GM21529 (cell line): Measurements from ENCODE around the gene IL12RB1.
"Not testable (repeated sequence)": the region's sequence is repeated elsewhere in the genome, so short reads cannot be mapped to it uniquely, and the experiment has no call there.

Source experiments
- ATAC-seq: cut with Tn5 transposase; IDR thresholded peaks from one replicate; pipeline ENCODE4 v1.9.1; 2021; ENCODE audit not compliant: unreplicated experiment

The IL12RB1 gene

DNA sequence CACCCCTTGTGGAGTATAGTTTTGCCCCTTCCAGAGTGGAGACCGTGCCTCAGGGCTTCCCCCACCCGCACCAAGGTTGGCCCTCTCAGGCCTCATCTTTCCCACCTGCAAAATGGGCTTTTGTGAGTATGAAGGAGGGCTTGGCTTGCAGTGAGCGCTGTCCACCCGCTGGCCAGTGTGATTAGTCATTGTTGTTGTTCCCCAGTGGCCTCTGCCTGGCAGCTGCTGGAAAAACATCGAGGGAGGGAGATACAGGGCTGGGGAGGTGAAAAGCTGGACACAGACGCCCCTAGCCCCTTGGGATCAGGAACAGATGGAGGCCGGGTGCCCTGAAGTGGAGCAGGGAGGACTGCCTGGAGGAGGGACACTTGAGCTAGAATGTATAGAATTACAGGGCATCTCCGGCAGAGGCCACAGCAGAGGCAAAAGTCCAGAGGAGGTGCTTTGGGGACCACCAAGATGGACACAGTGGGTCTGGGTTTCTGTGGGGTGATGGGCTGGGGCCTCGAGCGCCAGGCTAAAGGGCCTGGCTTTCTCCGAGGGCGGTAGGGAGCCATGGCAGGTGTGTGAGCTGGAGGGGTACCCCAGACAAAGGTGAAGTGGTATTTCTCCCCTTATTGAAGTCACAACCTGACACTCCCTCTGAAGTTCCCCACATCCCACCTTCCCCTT, 3.9 kb upstream of the IL12RB1 start:
- ATAC-seq: no peak

DNA sequence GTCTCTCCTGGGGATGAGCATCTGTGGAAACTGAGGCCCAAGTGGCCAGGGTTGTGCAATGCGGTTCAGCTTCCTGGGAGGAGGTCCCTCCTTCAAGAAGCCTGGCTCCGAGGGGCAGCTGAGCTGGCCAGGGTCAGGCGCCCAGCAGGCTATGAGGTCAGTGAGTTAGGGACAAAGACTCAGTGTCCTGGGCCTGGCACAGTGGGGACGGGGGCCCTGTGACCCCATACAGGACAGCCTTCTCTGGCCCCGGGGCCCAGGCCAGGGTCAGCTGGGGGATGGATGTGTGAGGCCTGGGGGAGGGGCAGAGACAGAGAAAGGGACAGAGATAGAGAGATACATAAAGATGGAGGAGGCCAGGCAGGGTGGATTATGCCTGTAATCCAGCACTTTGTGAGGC, 3.0 kb upstream of the IL12RB1 start:
- no peak for ATAC-seq

DNA sequence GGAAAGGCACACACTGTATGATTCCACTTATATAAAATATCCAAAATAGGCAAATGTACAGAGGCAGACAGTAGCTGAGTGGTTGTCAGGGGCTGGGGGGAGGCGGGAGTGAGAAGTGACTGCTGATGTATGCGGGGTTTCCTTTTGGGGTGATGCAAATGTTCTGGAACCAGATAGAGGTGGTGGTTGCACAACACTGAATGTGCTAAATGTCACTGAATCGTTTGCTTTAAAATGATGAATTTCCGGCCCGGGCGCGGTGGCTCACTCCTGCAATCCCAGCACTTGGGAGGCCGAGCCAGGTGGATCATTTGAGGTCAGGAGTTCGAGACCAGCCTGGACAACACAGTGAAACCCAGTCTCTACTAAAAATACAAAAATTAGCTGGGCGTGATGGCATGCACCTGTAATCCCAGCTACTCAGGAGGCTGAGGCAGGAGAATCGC, 2.4 kb upstream of the IL12RB1 start:
- ATAC-seq: not testable (repeated sequence)

DNA sequence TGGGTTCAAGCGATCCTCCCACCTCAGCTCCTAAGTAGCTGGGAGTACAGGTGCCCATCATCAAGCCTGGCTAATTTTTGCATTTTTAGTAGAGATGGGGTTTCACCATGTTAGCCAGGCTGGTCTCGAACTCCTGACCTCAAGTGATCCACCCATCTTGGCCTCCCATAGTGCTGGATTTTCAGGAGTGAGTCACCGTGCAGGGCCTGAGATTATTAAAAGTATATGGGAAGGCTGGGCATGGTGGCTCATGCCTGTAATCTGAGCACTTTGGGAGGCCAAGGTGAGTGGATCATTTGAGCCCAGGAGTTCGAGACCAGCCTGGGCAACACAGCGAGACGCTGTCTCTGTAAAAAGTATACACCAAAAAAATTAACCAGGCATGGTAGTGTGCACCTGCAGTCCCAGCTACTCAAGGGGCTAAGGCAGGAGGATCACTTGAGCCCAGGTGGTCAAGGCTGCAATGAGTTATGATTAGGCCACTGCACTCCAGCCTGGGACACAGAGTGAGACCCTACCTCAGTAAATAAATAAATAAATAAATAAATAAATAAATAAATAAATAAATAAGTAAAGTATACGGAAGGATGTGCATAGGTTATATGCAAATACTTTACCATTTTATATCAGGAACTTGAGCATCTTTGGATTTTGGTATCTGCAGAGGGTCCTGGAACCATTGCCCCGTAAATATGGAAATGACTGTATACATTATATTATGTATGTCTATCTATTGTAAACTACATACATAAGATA, 854 bp downstream of the IL12RB1 start:
- ATAC-seq: no peak

DNA sequence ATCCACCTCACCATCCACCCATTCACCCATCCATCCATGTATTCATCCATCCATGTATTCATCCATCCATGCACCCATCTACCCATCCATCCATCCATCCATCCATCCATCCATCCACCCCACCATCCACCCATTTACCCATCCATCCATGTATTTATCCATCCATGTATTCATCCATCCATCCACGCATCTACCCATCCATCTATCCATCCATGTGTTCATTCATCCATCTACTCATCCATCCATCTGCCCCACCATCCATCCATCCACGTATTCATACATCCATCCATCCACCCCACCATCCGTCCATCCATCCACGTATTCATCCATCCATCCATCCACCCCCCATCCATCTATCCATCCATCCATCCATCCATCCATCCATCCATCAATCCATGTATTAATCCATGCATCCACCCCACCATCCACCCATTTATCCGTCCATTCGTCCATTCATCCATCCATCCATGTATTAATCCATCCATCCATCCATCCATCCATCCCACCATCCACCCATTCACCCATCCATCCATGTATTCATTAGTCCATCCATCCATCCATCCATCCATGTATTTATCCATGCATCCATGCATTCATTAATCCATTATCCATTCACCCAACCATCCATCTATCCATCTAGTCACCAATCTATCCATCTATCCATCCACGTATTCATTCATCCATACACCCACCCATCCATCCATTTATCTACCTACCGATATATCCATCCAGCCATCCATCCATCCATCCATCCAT, 2.6 kb downstream of the IL12RB1 start:
- no peak for ATAC-seq

DNA sequence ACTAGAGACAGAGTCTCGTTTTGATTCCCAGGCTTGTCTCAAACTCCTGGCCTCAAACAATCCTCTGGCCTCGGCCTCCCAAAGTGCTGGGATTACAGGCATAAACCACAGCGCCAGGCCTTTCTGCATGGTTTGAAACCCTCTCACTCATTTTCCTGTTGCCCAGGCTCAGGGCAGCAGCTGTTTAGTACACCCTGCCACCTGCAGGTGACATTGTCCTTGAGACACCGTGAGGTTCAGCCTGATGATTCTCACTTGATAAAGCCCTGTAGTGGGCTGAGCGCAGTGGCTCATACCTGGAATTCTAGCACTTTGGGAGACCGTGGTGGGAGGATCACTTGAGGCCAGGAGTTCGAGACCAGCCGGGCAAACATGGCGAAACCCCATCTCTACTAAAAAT, 12.5 kb downstream of the IL12RB1 start:
- no peak for ATAC-seq

DNA sequence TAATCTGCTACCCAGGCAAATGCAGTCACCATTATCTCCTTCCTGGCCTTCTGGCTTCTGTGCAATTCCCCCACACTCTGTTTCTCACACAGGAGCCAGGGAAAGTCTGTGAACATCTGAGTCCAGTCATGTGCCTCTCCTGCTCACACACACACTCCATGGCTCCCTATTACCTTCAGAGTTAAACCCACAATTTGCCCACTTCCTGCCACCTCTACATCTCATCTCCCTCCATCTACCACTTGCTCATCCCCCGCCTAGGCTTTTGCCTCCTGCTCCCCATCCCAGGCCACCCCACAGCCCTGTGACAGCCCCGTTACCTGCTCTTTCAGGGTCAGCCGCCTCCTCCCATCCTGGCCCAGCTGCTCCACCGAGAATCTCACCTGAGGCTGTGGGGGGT, 13.5 kb downstream of the IL12RB1 start:
- ATAC-seq: no peak

DNA sequence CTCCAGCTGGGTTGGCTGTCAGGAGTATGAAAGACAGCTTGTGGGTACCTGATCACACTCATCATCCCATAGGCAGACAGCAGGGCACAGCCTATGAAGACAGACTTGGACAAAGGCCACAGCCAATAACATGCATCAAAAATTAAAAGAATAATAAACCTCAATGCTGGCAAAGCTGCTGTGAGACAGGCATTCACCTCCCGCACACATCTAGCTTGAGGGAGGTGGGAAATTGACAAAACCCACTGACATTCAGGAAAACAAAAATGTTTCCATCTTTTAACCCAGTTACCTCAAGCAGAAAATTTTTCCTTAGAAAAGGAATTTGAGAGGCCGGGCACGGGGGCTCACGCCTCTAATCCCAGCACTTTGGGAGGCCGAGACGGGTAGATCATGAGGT, 14.4 kb downstream of the IL12RB1 start:
- ATAC-seq: no peak

DNA sequence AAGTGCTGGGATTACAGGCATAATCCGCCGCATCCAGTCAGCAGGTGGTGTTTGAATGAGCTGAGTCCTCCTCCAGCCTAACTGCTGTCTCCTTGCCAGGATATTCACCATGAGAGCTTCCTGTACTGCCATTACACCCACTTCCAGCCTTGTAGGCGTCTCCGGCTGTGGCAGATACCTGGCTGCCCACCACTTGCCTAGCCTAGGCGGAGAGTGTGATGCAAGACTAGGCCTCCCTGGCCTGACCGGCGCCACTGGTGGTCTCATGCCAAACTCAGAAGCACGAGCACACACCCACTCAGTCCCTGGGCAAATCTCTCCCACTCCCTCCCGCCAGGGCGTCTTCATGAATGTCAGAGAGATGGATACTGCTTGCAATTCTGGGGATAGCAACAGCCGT, 16.6 kb downstream of the IL12RB1 start:
- no peak for ATAC-seq

DNA sequence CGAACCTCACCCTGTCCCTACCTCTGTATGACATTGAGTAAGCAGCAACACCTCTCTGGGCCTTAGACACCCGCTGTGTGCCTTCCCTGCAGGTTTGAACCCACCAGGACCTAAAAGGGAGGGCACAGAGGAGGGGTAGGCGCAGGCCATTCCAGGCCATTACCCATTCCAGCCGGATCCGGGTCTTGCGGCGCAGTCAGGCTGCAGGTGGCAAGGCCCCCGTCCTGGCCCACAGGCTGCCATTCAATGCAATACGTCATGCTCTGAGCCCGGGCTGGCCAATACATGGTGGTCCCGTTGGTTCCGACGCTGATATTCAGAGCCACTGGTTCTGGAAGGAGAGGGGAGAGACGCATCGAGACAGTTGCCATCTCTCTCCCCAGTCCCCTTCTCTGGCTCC, 17.4 kb downstream of the IL12RB1 start:
- ATAC-seq: no peak

DNA sequence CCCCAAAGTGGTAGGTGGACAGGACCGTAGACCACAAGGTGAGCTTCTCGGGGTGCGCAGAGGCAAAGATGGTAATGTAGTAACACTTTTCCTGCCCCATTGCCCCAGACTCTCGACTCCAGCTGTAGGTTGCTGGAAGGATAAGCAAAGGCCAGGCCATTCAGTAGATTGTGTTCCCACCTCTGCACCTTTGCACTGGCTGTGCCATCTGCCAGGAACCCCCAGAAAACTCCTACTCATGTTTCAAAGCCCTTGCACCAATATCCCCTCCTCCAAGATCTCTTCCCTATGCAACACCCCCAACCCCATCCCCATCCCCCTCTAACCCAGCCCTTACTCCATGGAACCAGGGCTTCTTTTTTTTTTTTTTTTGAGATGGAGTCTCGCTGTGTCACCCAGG, 18.3 kb downstream of the IL12RB1 start:
- ATAC-seq: no peak

DNA sequence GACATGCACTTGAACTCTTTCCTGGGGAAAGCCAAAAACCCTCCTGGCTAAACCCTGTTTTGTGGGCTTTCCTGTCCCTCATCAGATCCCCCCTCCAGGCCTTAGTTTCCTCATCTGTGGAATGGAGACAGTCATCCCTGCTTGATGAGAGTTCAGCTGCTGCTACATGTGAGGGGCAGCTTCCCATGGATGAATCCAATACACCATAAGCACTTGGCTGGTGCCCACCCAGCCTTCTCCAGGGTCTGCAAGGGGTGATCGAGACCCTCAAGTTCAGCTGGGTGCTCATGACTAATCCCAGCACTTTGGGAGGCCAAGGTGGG, 21.6 kb downstream of the IL12RB1 start:
- ATAC-seq: no peak

DNA sequence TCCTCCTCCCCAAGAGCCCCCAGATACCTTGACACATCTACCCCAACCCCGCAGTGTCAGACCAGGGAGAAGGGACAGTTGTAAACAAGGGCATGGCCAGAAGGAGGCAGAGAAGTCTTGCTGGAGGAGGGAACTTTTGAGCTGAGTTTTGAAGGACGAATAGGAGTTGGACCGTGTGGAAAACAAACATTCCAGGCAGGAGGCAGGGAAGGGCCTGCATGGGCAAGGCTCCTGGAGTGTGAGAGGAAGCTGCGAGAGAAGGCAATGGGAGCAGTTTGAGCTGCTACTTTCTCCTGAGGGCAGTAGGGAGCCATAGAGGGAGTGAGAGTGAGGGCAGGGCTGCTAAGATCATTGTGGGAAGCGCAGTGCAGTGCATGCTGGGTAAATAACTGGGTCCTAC, 23.3 kb downstream of the IL12RB1 start:
- ATAC-seq: no peak

DNA sequence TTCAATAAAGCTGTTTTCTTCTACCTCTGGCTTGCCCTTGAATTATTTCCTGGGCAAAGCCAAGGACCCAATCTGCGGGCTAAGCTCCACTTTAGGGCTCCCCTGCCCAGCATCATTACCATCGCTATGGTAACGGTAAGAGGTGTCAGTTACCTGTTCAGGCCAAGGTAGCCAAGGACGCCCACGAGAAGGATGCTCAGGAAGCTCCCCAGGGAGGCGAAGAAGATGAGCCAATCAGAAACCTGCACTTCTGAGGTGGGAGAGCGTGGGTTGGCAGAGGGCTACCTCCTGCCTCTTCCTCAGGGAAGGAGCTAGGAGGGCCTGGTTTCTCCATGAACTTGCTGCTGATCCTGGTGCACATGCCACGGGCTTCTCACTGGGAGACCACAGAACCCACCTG, 24.7 kb downstream of the IL12RB1 start:
- ATAC-seq: no peak

DNA sequence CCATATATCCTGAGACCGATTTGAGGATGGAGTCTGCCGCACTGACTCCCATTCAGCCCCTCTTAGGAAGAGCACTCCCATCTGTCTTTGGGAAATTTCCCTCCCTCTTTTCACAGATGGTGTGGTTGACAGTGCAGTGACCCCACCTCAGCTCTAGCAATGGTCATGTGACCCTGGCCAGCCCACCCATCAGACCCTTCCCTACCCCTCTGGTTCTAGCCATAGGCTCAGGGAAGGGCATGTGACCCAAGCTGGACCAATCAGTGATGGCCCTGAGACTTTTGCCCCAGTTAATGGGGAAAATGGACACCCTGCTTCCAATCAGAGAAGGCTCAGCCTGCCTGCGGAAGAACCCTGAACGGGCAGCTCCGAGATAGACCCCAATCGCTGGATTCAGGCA, 26.3 kb downstream of the IL12RB1 start:
- no peak for ATAC-seq

DNA sequence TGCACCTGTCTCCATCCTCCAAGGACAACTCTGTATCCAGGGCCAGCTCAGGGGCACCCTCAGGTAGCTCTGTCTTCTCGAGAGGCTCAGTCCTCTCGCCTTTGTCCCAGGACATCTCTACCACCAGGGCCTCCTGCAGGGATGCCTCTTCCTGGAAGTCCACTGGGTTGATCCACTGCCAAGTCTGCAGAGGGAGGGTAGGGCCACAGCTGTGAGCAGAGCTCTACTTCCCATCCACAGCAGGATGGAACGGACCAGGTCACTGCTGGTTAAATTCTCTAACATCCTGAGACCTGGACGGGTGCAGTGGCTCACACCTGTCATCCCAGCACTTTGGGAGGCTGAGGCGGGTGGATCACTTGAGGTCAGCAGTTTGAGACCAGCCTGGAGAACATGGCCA, 26.8 kb downstream of the IL12RB1 start:
- ATAC-seq: no peak

DNA sequence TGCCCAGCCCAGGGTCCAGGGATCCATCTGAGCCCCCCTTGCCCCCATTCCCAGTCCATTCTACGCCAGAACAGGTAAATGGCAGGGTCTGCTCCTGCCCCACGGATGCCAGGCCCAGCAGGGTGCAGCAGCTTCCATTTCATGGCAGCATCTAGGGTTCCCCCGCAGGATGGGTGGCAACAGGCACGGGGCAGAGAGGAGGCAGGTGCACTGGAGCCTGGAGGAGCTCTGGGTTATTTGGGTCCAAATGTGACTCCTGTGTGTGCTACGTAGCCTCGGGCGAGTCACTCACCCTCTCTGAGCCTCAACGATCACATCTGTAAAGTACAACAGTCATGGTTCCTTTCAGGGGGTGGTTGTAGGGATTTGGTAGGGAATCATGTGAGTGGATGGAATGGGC, 27.4 kb downstream of the IL12RB1 start:
- no peak for ATAC-seq

DNA sequence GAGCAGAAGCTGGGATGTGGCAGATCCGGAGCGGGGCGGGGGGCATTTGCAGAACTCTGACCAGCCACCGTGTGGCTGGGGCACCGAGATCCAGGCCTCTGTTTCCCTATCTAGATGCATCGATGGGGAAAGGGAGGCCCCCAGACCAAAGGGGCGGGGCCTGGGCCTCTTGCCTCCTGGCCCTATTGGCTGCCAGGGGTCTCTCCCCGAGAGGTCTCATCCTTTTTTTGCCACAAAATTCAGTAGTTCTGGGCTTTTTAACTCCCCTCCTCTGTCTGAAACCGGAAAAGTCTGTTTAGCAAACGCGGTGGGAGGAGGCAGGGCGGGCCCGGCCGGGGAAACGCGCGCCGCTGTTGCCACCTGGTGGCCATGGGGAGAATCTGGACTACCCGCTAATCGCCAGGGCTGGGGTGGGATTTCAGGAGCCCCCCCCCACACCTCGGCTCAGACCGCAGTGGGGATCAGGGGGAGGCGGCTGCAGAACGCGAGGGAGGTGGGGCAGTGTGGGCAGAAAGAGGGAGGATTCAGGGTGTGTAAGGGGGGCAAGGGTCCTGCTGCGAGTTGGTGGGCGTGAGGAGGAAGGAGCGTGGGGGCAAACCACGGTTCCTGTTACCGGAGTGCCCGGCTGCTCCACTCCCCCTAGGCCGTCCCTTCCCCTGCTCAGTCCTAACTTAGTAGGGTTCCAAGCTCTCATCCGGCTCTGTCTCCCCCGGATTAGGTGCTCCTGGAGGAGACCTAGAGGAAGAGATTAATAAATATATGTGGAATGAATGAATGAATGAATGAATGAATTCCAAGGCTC, 28.3 kb downstream of the IL12RB1 start:
- no peak for ATAC-seq

DNA sequence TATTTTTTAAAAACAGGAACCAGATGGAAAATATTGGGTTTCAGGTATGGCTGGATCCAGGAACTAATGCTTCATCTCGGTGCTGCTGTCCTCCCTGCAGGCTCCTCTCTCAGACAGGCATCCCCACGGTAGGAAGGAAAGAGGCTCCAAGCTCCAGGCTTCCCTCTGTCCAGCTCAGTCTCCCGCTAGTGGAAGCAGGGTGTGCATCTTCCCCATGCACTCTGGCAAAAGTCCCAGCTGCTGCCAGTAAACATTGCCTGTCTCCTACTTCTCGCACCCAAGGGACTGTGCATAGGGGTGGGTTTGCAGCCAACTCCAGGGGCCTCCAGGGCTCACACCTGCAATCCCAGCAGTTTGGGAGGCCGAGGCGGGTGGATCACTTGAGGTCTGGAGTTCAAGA, 29.2 kb downstream of the IL12RB1 start:
- no peak for ATAC-seq

DNA sequence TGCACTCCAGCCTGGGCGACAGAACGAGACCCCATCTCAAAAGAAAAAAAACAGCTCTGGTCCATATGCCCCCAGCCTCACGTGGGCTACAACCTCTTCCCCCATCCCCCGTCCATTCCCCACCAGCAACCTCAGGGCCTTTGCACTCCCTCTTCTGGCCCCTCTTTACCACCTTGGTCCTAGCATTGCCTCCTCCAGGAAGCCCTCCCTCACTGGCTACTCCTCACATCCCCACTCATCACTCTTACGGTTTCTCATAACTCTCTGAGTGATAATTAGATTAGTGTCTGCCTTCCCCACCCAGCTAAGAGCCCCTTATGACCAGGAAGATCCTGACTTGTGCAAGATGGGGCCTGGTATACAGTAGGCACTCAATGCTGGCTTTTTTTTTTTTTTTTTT, 30.8 kb downstream of the IL12RB1 start:
- ATAC-seq: no peak

DNA sequence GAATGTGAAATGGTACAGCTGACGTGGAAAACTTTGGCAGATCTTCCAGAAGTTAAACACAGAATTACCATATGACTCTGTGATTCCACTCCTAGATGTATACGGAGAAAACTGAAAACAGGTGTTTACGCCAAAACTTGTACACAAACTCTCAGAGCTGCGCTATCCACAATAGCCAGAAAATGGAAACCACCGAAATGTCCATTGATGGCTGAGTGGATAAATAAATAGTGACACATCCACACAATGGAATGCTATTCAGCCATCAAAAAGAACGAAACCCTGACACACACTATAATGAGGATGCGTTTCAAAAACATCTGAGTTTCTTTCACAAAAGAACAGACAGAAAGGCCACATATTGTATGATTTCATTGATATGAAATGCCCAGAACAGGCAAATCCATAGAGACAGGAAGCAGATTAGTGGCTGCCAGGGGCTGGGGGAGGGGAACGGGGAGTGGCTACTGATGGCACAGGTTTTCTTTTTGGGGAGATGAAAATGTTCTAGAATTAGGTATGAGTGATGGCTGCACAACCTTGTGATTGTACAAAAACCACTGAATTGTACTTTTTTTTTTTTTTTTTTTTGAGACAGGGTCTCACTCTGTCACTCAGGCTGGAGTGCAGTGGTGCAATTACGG, 33.0 kb downstream of the IL12RB1 start:
- no peak for ATAC-seq
